B cell (primary cell): ENCODE results near the gene IL36RN.

ENCODE experiments used
- EZH2 ChIP-seq: IDR thresholded peaks from 2 replicates; pipeline ENCODE4 v1.6.1; 2012; ENCODE audit warnings: borderline replicate concordance, low read depth, mild to moderate bottlenecking, moderate library complexity, low read length; ENCODE audit not compliant: insufficient read depth, poor library complexity, severe bottlenecking
- TF ChIP-seq, protein P1 (sequence below): fragments of 200-600 bp; IDR thresholded peaks from one replicate; pipeline ENCODE4 v1.8.0; 2022; ENCODE audit warnings: antibody characterized with exemption, mild to moderate bottlenecking

DNA sequence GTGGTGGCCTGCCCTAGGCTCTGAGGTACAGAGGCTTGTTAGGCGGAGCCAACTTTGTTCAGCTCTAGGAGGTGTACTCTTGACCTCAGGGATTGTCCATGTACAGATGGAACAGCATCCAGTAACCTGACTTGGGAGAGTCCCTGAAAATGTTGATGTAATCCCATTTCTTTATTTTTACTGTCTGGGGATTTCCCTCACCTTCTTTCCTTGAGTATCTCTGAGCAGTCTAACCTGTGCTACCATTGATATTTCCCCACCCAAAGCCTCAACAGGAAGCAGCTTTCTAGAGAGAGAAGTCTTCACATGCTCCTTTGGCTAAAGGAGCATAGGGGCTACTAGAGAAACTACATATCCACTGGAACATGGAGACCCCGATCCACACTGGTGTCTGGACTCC lies 43.3 kb upstream of the IL36RN start:
- TF ChIP-seq, protein P1, sequence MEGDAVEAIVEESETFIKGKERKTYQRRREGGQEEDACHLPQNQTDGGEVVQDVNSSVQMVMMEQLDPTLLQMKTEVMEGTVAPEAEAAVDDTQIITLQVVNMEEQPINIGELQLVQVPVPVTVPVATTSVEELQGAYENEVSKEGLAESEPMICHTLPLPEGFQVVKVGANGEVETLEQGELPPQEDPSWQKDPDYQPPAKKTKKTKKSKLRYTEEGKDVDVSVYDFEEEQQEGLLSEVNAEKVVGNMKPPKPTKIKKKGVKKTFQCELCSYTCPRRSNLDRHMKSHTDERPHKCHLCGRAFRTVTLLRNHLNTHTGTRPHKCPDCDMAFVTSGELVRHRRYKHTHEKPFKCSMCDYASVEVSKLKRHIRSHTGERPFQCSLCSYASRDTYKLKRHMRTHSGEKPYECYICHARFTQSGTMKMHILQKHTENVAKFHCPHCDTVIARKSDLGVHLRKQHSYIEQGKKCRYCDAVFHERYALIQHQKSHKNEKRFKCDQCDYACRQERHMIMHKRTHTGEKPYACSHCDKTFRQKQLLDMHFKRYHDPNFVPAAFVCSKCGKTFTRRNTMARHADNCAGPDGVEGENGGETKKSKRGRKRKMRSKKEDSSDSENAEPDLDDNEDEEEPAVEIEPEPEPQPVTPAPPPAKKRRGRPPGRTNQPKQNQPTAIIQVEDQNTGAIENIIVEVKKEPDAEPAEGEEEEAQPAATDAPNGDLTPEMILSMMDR, result no peak
- TF ChIP-seq EZH2, result no peak
